H1 (cell line): ENCODE data around the gene MSL1. TPM values are rescaled to one million over a fixed set of nuclear protein-coding genes. Genes with fewer than 3 reads are reported as not detected.
A peak's percentile ranks its signal among the peaks of the same experiment; 100 is the strongest.

Experiments
- BACH1 ChIP-seq: IDR thresholded peaks from 2 replicates; pipeline ENCODE4 v1.6.1; 2012; ENCODE audit warnings: low read length, improper control_type of control experiment
- CEBPB ChIP-seq: IDR thresholded peaks from 2 replicates; pipeline ENCODE4 v1.6.1; 2012; ENCODE audit warnings: low read depth, low read length
- GABPA ChIP-seq: IDR thresholded peaks from 2 replicates; pipeline ENCODE4 v1.6.1; 2011; ENCODE audit warnings: mild to moderate bottlenecking, low read length, moderate library complexity, borderline replicate concordance; ENCODE audit not compliant: insufficient read depth
- HDAC2 ChIP-seq, 2 experiments: fragments of 300-600 bp in 1 of 2; sonication (generic) in 1 of 2; IDR thresholded peaks; 2 replicates each; pipeline ENCODE4 v1.6.1; 2011 to 2012; ENCODE audit warnings: low read depth in 2 of 2, low read length in 2 of 2, mild to moderate bottlenecking in 2 of 2, moderate library complexity in 2 of 2, borderline replicate concordance in 1 of 2, inconsistent platforms in 1 of 2
- JUND ChIP-seq: IDR thresholded peaks from 2 replicates; pipeline ENCODE4 v1.6.1; 2011; ENCODE audit warnings: mild to moderate bottlenecking, improper control_type of control experiment, low read length
- KDM1A ChIP-seq: fragments of 200-600, 300-600 bp; sonication (generic); IDR thresholded peaks from 2 replicates; pipeline ENCODE4 v1.7.1; 2016; ENCODE audit warnings: mild to moderate bottlenecking, low read length, borderline replicate concordance
- RAD21 ChIP-seq, 2 experiments: IDR thresholded peaks in 1 of 2; conservative IDR thresholded peaks in 1 of 2; 2 replicates each; pipeline ENCODE4 v1.6.1; 2011; ENCODE audit warnings: low read depth in 2 of 2, low read length in 2 of 2, improper control_type of control experiment in 1 of 2, inconsistent platforms in 1 of 2, mild to moderate bottlenecking in 1 of 2, moderate library complexity in 1 of 2
- RXRA ChIP-seq: IDR thresholded peaks from 2 replicates; pipeline ENCODE4 v1.6.1; 2011; ENCODE audit warnings: low read depth, mild to moderate bottlenecking, low read length, moderate library complexity; ENCODE audit not compliant: insufficient read depth
- SIX5 ChIP-seq: IDR thresholded peaks from 2 replicates; pipeline ENCODE4 v1.6.1; 2011; ENCODE audit warnings: mild to moderate bottlenecking, low read depth, low read length
- TAF1 ChIP-seq: IDR thresholded peaks from 2 replicates; pipeline ENCODE4 v1.6.1; 2011; ENCODE audit warnings: mild to moderate bottlenecking, low read depth, low read length
- TEAD4 ChIP-seq: IDR thresholded peaks from 2 replicates; pipeline ENCODE4 v1.6.1; 2012; ENCODE audit warnings: low read depth, low read length, inconsistent platforms, mixed read lengths
- ZNF274 ChIP-seq: IDR thresholded peaks from 2 replicates; pipeline ENCODE4 v1.7.0; 2012; ENCODE audit warnings: low read length, borderline replicate concordance; ENCODE audit errors: extremely low read depth
- polyA plus RNA-seq, 7 experiments: library from polyadenylated mRNA; depleted of rRNA in 3 of 7; stranded (reverse) in 5 of 7; unstranded in 2 of 7; fragments of >200 nt in 5 of 7; fragments of 200-250 nt in 2 of 7; gene quantifications; 1 replicate in 5 of 7; 2 replicates in 1 of 7; 4 replicates in 1 of 7; pipeline versions ENCODE4 v1.2.1 to v1.2.3, GENCODE V29; 2011 to 2013; ENCODE audit warnings: missing spikeins in 2 of 7, mixed read lengths in 2 of 7
- total RNA-seq: library from RNA; stranded (reverse); fragmentation: NEBNext Ultra II Directional; extraction: Animal tissue kit (Norgen Biotek cat#: 25700); gene quantifications from 2 replicates; pipeline ENCODE4 v1.2.1, GENCODE V29; 2021
- TF ChIP-seq, protein P1 (sequence below): IDR thresholded peaks from 2 replicates; pipeline ENCODE4 v1.6.1; 2012; ENCODE audit warnings: inconsistent platforms
- TF ChIP-seq, protein P2 (sequence below), 3 experiments: IDR thresholded peaks; 1 replicate in 2 of 3; 2 replicates in 1 of 3; pipeline versions ENCODE4 v1.5.1 to v1.6.1; 2011; ENCODE audit warnings: low read length in 3 of 3, mild to moderate bottlenecking in 3 of 3, inconsistent platforms in 2 of 3, low read depth in 1 of 3, moderate library complexity in 1 of 3; ENCODE audit not compliant: insufficient read depth in 1 of 3; ENCODE audit errors: control extremely low read depth in 1 of 3

MSL1 gene
- total and polyA plus RNA-seq, 2 of the 8 experiments (the other 6 are each of a cell fraction or from before 2014, with no cell fraction given): 24.1 to 66.5 TPM

DNA sequence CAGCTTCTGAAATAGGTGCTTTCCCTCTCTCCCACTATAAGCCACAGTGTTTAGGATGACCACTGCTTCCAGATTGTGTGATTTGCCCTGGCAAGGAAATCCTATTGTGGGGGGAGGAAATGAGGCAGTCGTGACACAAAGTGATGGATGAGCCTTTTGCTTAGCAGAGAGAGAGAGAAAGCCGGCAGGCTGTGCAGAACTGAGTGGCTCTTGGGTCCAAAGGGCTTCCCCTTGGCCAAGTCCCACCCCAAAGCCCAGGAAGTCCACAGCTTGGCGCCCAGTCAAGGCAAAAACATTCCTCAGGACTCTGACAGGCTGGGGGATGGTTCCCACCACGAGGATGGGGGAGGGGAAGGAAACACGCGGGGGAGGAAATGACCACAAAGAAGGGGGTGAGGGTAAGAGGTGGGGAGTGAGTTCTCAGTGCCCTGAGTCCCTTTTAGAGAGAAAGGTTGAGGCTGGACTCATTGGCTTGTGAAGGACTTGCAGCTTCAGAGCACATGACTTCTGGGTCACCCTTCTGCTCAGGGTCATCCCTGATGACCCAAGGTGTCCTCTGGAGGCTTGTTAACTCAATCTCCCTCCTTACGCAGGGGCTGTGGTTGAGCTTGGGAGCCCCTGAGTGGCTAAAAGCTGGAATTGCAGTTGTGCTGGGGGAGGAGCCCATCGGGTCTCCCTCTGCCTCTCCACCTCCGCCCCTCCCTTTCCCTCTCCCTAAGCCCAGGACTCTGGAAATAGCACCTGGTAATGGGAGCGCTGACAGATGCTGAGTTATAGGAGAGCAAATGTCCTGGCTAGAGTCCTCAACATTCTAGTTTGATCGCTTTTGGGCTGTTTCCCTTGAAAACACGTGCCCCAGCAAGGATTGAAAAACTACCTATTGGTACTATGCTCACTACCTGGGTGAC is 10.3 kb upstream of the MSL1 start (continued):
- 0 out of 2 replicates have a peak, but pooled peaks have one; percentile 60 for TF ChIP-seq RXRA
- TF ChIP-seq CEBPB: no peak
- peak; percentile 85 to 88 for TF ChIP-seq RAD21 (IDR thresholded peaks at IDR 0.05 in 1 of 2, conservative IDR thresholded peaks at IDR 0.05 in 1 of 2; ENCODE audit: low read depth in 2 of 2, low read length in 2 of 2)
- no peak for TF ChIP-seq BACH1
- TF ChIP-seq HDAC2 (IDR thresholded peaks at IDR 0.05; ENCODE audit: borderline replicate concordance in 1 of 2, low read depth in 2 of 2, low read length in 2 of 2): no peak
- TF ChIP-seq TAF1: peak; percentile 44; the same call in 1 of the 2 replicates
- TF ChIP-seq SIX5: no peak
- 0 out of 2 replicates have a peak, but pooled peaks have one; percentile 51 for TF ChIP-seq JUND
- TF ChIP-seq, protein P1, sequence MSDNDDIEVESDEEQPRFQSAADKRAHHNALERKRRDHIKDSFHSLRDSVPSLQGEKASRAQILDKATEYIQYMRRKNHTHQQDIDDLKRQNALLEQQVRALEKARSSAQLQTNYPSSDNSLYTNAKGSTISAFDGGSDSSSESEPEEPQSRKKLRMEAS: peak; percentile 75
- TF ChIP-seq GABPA: peak; percentile 19; the same call in 1 of the 2 replicates
- TF ChIP-seq, protein P2, sequence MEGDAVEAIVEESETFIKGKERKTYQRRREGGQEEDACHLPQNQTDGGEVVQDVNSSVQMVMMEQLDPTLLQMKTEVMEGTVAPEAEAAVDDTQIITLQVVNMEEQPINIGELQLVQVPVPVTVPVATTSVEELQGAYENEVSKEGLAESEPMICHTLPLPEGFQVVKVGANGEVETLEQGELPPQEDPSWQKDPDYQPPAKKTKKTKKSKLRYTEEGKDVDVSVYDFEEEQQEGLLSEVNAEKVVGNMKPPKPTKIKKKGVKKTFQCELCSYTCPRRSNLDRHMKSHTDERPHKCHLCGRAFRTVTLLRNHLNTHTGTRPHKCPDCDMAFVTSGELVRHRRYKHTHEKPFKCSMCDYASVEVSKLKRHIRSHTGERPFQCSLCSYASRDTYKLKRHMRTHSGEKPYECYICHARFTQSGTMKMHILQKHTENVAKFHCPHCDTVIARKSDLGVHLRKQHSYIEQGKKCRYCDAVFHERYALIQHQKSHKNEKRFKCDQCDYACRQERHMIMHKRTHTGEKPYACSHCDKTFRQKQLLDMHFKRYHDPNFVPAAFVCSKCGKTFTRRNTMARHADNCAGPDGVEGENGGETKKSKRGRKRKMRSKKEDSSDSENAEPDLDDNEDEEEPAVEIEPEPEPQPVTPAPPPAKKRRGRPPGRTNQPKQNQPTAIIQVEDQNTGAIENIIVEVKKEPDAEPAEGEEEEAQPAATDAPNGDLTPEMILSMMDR (IDR thresholded peaks at IDR 0.05; ENCODE audit: control extremely low read depth in 1 of 3, insufficient read depth in 1 of 3, low read depth in 1 of 3, low read length in 3 of 3): peak; percentile 70 to 86 (median 79)
- 0 out of 2 replicates have a peak, but pooled peaks have one; percentile 14 for TF ChIP-seq TEAD4
- TF ChIP-seq ZNF274: no peak
- peak; percentile 64; the same call in 1 of the 2 replicates for TF ChIP-seq KDM1A
